GM21825 (cell line): ENCODE data around the gene RGMA.
"Not testable (repeated sequence)": the region's sequence is repeated elsewhere in the genome, so short reads cannot be mapped to it uniquely, and the experiment has no call there.

Experiments
- ATAC-seq: cut with Tn5 transposase; IDR thresholded peaks from one replicate; pipeline ENCODE4 v1.9.1; 2021; ENCODE audit warnings: mild to moderate bottlenecking, moderate library complexity; ENCODE audit not compliant: unreplicated experiment

RGMA gene

DNA sequence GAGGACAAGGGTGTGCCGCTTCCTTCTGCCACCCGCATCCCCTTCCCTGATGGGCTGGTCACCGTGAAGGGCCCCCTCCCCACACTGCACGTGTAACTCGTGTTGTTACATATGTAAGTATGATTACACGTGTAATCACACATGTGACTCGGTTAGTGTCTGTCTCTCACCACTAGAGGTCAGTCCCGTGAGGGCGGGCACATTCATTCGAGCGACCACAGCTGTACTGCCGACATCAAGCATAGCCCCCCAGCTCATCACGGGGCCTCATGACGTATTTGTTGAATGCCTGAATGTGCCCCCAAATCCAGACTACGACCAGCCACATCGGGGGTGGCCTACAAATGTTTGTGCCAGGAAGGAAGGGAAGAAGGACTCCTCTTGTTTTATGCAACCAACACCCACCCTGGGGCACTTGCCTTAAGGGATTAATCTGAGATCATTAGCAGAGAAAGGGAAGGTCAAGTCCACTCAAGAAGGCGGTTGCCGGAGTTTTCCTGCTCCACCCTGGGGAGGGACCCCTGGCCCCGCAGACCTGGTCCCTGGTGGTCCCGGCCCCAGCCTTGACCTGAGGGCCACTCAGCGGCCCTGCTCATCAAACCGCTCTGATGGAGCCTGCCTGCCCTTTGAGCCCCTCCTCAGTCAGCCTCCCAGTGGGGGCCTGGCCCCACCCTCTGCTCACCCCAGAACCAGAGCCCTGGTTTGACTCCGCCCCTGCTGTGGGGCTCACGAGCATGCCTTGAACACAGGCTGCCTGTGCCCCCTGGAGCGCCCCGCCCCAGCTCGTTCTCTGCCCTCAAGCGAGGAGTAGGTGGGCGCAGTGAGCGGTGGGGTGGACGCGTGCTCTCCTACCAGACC, 52.8 kb downstream of the RGMA start:
- ATAC-seq = peak; percentile 57

- no peak for ATAC-seq
Measured at GRCh38 chr15:93035092-93035915, 53.7 kb downstream of the RGMA start.

- no peak for ATAC-seq
Measured at GRCh38 chr15:93034512-93034911, 54.5 kb downstream of the RGMA start.

GRCh38 chr15:93033434-93034045, 55.5 kb downstream of the RGMA start:
- ATAC-seq = no peak

DNA sequence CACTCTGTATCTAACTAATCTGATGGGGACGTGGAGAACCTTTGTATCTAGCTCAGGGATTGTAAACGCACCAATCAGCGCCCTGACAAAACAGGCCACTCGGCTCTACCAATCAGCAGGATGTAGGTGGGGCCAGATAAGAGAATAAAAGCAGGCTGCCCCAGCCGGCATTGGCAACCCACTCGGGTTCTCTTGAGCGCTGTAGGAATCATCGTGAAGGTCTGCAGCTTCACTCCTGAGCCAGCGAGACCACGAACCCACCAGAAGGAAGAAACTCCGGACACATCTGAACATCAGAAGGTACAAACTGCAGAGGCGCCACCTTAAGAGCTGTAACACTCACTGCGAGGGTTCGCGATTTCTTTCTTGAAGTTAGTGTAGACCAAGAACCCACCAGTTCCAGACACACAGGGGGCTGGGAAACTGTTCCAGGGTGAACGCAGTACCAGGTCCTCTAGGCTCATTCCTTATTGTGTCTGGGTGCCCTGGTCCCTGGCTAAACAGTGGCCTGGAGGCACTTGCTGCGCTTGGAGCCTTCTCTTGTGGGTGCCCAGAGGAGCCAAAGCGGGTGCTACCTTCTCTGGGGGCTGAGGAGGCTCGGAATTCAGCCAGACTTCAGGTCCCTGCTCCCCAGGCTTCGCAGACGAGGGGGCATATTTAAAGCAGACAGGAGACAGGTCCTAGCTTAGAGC, 56.4 kb downstream of the RGMA start:
- ATAC-seq = not testable (repeated sequence)

DNA sequence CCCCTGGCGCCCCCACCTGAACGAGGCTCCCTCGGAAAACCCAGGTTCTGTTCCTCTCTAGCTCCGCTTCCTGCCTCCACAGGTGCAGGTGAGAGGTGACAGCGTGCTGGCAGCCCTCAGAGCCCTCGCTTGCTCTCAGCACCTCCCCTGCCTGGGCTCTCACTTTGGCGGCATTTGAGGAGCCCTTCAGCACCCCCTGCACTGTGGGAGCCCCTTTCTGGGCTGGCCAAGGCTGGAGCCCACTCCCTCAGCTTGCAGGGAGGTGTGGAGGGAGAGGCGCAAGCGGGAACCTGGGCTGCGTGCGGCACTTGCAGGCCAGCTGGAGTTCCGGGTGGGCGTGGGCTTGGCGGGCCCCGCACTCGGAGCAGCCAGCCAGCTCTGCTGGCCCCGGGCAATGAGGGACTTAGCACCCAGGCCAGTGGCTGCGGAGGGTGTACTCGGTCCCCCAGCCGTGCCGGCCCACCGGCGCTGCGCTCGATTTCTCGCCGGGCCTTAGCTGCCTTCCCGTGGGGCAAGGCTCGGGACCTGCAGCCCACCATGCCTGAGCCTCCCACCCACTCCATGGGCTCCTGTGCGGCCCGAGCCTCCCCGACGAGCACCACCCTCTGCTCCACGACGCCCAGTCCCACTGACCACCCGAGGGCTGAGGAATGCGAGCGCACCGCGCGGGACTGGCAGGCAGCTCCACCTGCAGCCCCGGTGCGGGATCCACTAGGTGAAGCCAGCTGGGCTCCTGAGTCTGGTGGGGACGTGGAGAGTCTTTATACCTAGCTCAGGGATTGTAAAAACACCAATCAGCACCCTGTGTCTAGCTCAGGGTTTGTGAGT, 57.2 kb downstream of the RGMA start:
- not testable (repeated sequence) for ATAC-seq

DNA sequence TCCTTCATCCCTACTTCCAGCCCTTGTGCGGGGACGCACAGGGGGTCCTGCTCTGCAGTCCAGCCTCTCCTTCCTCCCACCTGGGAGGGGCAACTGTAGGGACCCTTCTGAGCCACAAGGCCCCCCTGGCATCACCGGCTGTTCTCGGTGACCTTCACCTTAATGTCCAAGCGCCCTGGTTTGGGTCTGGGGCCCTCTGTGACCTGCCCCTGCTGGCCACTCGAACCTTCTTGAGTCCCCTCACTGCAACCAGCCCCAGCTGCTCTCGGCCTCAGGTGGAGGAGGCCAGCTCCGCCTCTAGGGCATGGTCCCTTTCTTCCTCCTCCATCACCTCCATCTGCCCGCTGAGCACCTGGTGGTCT, 57.9 kb downstream of the RGMA start:
- ATAC-seq = no peak

DNA sequence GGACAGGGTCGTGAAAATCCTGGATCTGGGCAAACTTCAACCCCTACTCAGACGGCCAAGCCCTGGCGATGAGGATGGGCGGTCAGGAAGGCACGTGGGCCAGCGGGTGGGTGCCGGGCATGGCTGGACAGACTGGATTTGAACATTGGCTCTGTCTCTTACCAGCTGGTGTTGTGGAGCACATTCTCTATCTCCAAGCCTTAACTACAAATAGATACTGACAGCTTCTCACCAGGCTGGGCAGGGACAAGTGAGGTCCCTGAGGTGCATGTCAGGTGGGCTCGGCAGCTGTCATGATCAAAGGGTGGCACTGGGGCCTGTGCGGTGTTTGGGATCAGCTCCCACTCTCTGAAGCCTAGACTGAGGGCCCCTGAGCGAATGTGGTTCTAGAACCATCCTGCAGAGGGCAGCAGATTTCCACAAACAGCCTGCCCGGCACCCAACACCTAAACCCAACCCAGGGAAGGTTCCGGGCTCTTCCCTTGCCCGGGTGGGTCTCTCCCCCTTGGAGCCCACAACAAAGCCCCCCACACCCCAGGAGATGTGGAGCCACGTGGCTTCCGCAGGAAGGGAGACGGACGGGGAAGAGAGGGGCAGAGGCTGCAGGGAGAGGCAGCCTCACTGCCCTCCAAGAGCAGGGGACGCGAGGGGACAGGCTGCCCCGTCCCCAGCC, 58.4 kb downstream of the RGMA start:
- peak; percentile 66 for ATAC-seq

DNA sequence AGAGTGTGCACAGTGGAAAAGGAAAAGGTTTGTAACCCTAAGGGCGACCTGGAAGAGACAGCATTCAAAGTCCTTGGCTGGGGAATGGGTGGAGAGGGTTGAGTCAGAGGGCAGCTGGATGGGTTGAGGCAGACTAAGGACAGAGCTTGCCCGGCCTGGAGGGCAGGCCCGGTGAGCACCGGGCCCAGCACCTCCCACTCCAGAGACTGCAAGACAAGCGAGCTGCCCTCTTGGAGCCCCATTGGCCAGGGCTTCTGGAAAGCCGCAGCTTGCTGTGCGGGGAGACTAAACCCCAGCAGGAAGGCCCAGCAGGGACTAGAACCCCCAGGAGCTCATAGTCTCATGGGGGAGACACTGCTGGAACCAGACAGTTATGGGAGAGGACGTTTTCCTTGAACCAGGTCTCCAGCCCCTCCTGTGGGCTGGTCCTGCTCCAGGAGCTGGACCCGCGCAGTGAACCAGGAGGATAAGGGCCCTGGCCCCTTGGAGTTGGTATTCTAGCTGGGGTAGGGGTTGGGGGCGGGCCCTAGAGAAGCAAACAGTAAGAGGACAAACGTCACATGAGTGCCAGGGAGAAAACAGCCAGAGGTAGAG, 59.1 kb downstream of the RGMA start:
- no peak for ATAC-seq

DNA sequence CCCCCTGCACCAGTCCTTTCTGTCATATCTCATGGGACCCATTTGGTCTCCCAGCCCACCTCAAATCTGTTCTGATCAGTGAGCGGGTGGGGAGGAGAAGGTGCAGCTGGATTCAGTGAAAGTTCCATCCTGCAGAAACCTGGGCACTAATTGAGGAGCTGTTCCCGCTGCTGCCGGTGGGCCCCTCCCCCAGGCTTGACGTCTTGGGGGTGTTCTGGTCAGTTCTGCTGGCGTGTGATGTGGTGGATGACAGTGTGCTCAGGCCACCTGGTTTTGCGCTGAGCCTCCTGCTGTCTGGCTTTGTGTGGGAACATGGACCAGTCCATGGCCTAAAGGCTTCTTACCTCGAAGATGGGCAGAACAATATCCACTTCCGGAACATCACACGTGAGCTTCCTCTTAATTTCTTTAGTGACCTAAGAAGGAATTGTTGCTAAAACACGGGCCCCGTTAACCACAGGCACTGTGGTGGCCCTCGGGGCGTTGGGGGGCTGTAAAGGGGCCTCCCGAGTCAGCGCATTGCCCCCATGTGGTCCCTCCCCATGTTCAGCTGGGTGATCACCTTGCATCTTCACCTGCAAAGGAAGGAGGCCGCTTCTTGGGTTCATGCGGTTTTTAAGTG, 59.7 kb downstream of the RGMA start:
- no peak for ATAC-seq

DNA sequence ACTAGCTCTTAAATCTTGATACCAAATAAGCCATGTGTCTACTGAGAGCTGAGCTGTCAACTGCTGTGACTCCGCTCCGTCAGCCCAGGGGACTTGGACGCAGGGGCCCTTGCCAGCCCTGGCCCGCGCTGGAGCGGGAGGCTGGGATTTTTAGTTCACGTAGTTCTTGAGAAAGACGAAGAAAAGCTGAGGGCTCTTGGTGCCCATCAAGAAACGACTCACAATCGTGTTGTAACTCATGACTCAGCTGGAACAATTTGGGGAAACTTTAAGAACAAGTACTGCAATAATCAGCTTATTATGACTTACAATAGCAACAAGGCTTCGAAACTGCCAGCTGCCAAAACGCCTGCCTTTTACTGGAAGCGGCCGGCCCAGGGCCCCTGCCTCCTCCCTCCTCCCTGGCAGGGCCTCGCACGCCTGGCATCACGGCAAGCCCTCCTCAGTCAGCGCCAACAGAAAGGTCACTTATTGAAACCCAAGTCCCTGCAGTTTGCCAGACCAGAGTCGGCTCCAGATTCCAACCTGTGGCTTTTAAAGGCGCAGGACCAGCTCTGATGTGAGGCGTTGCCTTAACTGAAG, 60.3 kb downstream of the RGMA start:
- no peak for ATAC-seq

DNA sequence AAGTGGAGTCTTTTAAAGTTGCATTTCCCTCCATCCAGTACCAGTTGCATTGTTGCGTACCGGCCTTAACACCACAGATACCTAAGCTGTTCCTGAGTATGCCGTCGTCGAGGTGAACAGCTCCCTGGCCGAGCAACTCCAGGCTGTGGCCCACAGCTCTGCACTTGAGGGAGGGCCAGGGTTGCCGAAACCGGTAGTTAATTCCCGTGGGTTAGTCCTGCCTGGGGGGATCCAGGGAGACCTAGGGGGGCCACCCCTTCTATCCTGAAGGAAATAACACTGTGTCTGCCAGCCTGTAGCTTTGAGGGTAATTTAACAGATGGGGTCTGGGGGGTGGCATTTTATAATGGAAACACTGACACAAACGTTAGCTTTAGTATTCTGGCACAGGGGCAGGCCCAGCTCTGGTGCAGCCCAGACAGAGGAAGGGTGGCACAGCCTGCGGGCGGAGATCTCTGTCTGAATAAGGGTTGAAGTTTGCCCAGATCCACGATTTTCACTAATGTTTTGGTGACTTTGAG, 60.8 kb downstream of the RGMA start:
- ATAC-seq = no peak

- no peak for ATAC-seq
Measured at GRCh38 chr15:93027413-93027812, 61.6 kb downstream of the RGMA start.

GRCh38 chr15:93026380-93026817, 62.6 kb downstream of the RGMA start:
- ATAC-seq = no peak

- ATAC-seq = no peak
Measured at GRCh38 chr15:93025625-93025982, 63.4 kb downstream of the RGMA start.

DNA sequence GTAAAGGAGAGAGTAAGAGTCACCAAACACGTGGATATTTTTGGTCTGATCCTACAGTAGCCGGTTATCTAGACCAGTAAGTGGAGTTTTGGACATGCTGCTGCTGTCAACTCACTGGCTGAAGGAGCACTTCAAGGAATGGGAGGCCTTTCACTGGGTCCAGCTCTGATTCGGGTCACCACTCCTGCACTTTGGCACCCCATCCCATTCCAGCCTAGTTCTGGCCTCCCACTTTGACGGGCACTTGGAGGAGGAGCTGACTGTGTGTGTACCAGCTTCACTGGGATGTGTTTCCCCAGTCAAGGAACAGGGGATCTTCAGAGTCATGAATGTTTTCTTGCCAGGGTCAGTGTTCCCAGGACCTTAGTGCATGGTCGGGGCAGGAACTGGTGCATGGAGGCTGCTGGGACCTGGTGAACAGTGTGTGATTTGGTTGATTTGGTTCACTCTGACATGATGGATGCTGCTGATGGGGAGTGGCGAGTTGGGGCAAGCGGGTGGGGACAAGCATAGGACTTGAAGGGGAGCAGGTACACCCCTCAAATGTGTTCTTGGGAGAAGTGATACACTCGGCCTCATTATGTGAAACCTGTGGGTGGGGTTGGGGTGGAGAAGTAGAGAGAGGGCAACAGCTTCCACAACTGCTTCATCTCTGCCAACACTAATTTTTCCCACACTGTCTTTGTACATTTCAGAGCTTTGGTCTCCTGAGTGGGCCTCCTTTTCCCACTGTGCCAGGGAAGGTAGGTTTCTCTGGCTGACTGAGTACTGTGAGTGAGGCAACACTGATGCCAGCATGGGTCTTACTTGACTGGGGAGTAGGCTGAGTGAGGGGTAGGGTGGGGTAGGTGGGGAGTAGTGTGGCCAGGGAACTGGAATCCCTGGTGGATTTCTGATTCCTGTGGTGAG, 64.0 kb downstream of the RGMA start:
- ATAC-seq = no peak

DNA sequence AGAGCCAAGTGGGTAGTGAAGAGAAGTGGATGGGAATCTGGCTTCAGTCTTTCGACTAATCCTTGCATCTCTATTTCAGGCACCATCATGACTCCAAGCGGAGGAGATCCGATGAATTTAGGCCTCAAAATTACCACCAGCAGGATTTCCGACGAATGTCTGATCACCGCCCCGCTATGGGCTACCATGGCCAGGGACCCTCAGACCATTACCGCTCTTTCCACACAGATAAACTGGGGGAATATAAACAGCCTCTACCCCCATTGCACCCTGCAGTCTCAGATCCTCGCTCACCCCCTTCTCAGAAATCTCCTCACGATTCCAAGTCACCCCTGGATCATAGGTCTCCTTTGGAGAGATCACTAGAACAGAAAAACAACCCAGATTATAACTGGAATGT, 64.7 kb downstream of the RGMA start:
- no peak for ATAC-seq
